ENCODE data around the gene PRR22. TPM values are rescaled to one million over a fixed set of nuclear protein-coding genes. Genes with fewer than 3 reads are reported as not detected.

The PRR22 gene
- total RNA-seq (1 to 10 TPM; 4.7 to 8.6 (median 6.5) TPM), polyA plus RNA-seq (under 1 TPM in 1 of 2 donors, not detected in 1; 0.20 TPM), total RNA-seq (1.6 reads per million, percentile 5 among the genes with 10 or more reads in this experiment)

GRCh38 chr19:5784581-5785147 lies at the start of gene PRR22:
TSS of gene PRR22 (minus strand) at chr19:5784746. CDS start at chr19:5784660, 86 bp downstream.
- H3K27me3 Mint-ChIP-seq = no peaks in the 10 kb centered on the region
- peaks cover 0 to 16% (median 8%) of the 10 kb centered on the region in 5 donors for H3K36me3 Mint-ChIP-seq
- peaks cover 1 to 58% (median 26%) of the 10 kb centered on the region in 3 experiments for H3K36me3 ChIP-seq (ENCODE audit: control insufficient read depth in 2 of 3, insufficient read depth in 3 of 3, low read length in 3 of 3)
- H3K27ac ChIP-seq (ENCODE audit: low read depth, low read length) = no peak within 1 kb of the TSS
- no peak within 1 kb of the TSS for H3K4me3 Mint-ChIP-seq
- H3K4me1 ChIP-seq (ENCODE audit: control insufficient read depth in 2 of 2, insufficient read depth in 2 of 2, low read length in 2 of 2) = peaks cover 0 to under 1% of the 10 kb centered on the region in 2 donors
- intact Hi-C loops (cut with micrococcal nuclease) = no loop called here
- no peaks in the 10 kb centered on the region for H3K9me3 Mint-ChIP-seq
- H3K4me3 ChIP-seq (ENCODE audit: low read length) = no peak within 1 kb of the TSS
- no peaks in the 10 kb centered on the region for H3K27me3 ChIP-seq (ENCODE audit: control insufficient read depth in 2 of 2, insufficient read depth in 2 of 2, low read length in 2 of 2)
- ChIA-PET POLR2A (no interaction called here), CTCF (no interaction called here)
- peak within 1 kb of the TSS in 1 of 9 donors; percentile 38 for H3K27ac Mint-ChIP-seq
- ATAC-seq (peak; percentile 3), DNase-seq (no peak)
- no peaks in the 10 kb centered on the region for H3K9me3 ChIP-seq (ENCODE audit: control insufficient read depth in 2 of 3, low read length in 3 of 3)
- H3K4me1 Mint-ChIP-seq = peaks cover 0 to 7% (median 0%) of the 10 kb centered on the region in 7 donors

- Histone ChIP-seq H3K4me3 (ENCODE audit: low read length) (no peak overlapping the region), H3K4me1 (ENCODE audit: control insufficient read depth in 2 of 2, insufficient read depth in 2 of 2, low read length in 2 of 2) (peaks cover 6 to 10% of the 10 kb centered on the region in 2 donors), H3K9me3 (ENCODE audit: control insufficient read depth in 2 of 3, low read length in 3 of 3) (no peaks in the 10 kb centered on the region), H3K27ac (ENCODE audit: low read depth, low read length) (no peak overlapping the region), H3K36me3 (ENCODE audit: control insufficient read depth in 2 of 3, insufficient read depth in 3 of 3, low read length in 3 of 3) (no peaks in the 10 kb centered on the region), H3K27me3 (ENCODE audit: control insufficient read depth in 2 of 2, insufficient read depth in 2 of 2, low read length in 2 of 2) (no peaks in the 10 kb centered on the region)
- ChIA-PET CTCF (no interaction called here), POLR2A (no interaction called here)
- intact Hi-C loops (cut with micrococcal nuclease) = no loop called here
- H3K36me3 Mint-ChIP-seq = no peaks in the 10 kb centered on the region
- peaks cover 0 to 10% (median 3%) of the 10 kb centered on the region in 7 donors for H3K4me1 Mint-ChIP-seq
- ATAC-seq (no peak), DNase-seq (no peak)
- H3K4me3 Mint-ChIP-seq = no peak overlapping the region
- H3K27ac Mint-ChIP-seq = peak overlapping the region in 1 of 9 donors; percentile 58
- no peaks in the 10 kb centered on the region for H3K9me3 Mint-ChIP-seq
- peaks cover 0 to 9% (median 0%) of the 10 kb centered on the region in 5 donors for H3K27me3 Mint-ChIP-seq
Observed at GRCh38 chr19:5832527-5833216, 48.1 kb upstream of the PRR22 start.

- DNase-seq = no peak
- H3K27ac Mint-ChIP-seq = peak overlapping the region in 1 of 9 donors; percentile 58
- no peaks in the 10 kb centered on the region for H3K36me3 Mint-ChIP-seq
- no peak overlapping the region for H3K4me3 Mint-ChIP-seq
- Histone ChIP-seq H3K36me3 (ENCODE audit: control insufficient read depth in 2 of 3, insufficient read depth in 3 of 3, low read length in 3 of 3) (no peaks in the 10 kb centered on the region), H3K4me1 (ENCODE audit: control insufficient read depth in 2 of 2, insufficient read depth in 2 of 2, low read length in 2 of 2) (peaks cover 10 to 11% of the 10 kb centered on the region in 2 donors), H3K27me3 (ENCODE audit: control insufficient read depth in 2 of 2, insufficient read depth in 2 of 2, low read length in 2 of 2) (no peaks in the 10 kb centered on the region), H3K27ac (ENCODE audit: low read depth, low read length) (no peak overlapping the region), H3K4me3 (ENCODE audit: low read length) (no peak overlapping the region), H3K9me3 (ENCODE audit: control insufficient read depth in 2 of 3, low read length in 3 of 3) (no peaks in the 10 kb centered on the region)
- POLR2A ChIA-PET = no interaction called here
- H3K4me1 Mint-ChIP-seq = peaks cover 3 to 14% (median 6%) of the 10 kb centered on the region in 7 donors
- peaks cover 0 to under 1% (median 0%) of the 10 kb centered on the region in 11 donors for H3K9me3 Mint-ChIP-seq
- CTCF ChIA-PET = no interaction called here
- intact Hi-C loops (cut with micrococcal nuclease) = no loop called here
- peaks cover 0 to 10% (median 0%) of the 10 kb centered on the region in 5 donors for H3K27me3 Mint-ChIP-seq
- no peak for ATAC-seq
Observed at GRCh38 chr19:5832061-5832460, 47.5 kb upstream of the PRR22 start.

GRCh38 chr19:5831159-5831558 lies 46.6 kb upstream of the PRR22 start:
- Mint-ChIP-seq H3K4me3 (peak overlapping the region in 1 of 10 donors; percentile 7), H3K4me1 (peaks cover 5 to 19% (median 10%) of the 10 kb centered on the region in 7 donors), H3K36me3 (no peaks in the 10 kb centered on the region), H3K9me3 (peaks cover 0 to 1% (median 0%) of the 10 kb centered on the region in 11 donors), H3K27ac (no peak overlapping the region), H3K27me3 (peaks cover 0 to 10% (median 0%) of the 10 kb centered on the region in 5 donors)
- ChIA-PET POLR2A (no interaction called here), CTCF (no interaction called here)
- no peak for ATAC-seq
- H3K4me1 ChIP-seq (ENCODE audit: control insufficient read depth in 2 of 2, insufficient read depth in 2 of 2, low read length in 2 of 2) = peaks cover 10 to 17% of the 10 kb centered on the region in 2 donors
- no peaks in the 10 kb centered on the region for H3K27me3 ChIP-seq (ENCODE audit: control insufficient read depth in 2 of 2, insufficient read depth in 2 of 2, low read length in 2 of 2)
- no peaks in the 10 kb centered on the region for H3K9me3 ChIP-seq (ENCODE audit: control insufficient read depth in 2 of 3, low read length in 3 of 3)
- H3K36me3 ChIP-seq (ENCODE audit: control insufficient read depth in 2 of 3, insufficient read depth in 3 of 3, low read length in 3 of 3) = no peaks in the 10 kb centered on the region
- DNase-seq = no peak
- H3K4me3 ChIP-seq (ENCODE audit: low read length) = no peak overlapping the region
- H3K27ac ChIP-seq (ENCODE audit: low read depth, low read length) = no peak overlapping the region
- intact Hi-C loops (cut with micrococcal nuclease) = no loop called here

GRCh38 chr19:5829567-5830310 lies 45.2 kb upstream of the PRR22 start:
- CTCF ChIA-PET = interaction anchor here (1.3 kb wide), 1 partner anchor 9 kb away, joined by 4 read pairs; the partner anchor contains the start of gene FUT6
- no peaks in the 10 kb centered on the region for H3K9me3 ChIP-seq (ENCODE audit: control insufficient read depth in 2 of 3, low read length in 3 of 3)

More at GRCh38 chr19:5829567-5830310, 45.2 kb upstream of the PRR22 start:
- intact Hi-C loops (cut with micrococcal nuclease) = loop anchor here in 1 of 2 donors (2.0 to 5.0 kb wide), 2 partner anchors 133 to 533 kb away; partner anchors contain the start of gene CLPP
- Mint-ChIP-seq H3K27me3 (peaks cover 0 to 10% (median 0%) of the 10 kb centered on the region in 5 donors), H3K4me3 (peak overlapping the region in 9 of 10 donors; percentile 16 to 95 (median 58)), H3K27ac (peak overlapping the region in 4 of 9 donors; percentile 37 to 77 (median 51)), H3K9me3 (peaks cover 0 to 1% (median 0%) of the 10 kb centered on the region in 11 donors), H3K4me1 (peaks cover 5 to 19% (median 10%) of the 10 kb centered on the region in 7 donors), H3K36me3 (no peaks in the 10 kb centered on the region)
- peaks cover 10 to 17% of the 10 kb centered on the region in 2 donors for H3K4me1 ChIP-seq (ENCODE audit: control insufficient read depth in 2 of 2, insufficient read depth in 2 of 2, low read length in 2 of 2)
- H3K36me3 ChIP-seq (ENCODE audit: control insufficient read depth in 2 of 3, insufficient read depth in 3 of 3, low read length in 3 of 3) = no peaks in the 10 kb centered on the region
- H3K27me3 ChIP-seq (ENCODE audit: control insufficient read depth in 2 of 2, insufficient read depth in 2 of 2, low read length in 2 of 2) = no peaks in the 10 kb centered on the region
- no peak overlapping the region for H3K27ac ChIP-seq (ENCODE audit: low read depth, low read length)
- ATAC-seq (no peak), DNase-seq (no peak)
- POLR2A ChIA-PET = interaction anchor here (2.6 to 3.5 kb wide), 3 partner anchors 26 to 74 kb away, joined by 22 to 43 read pairs (median 26); partner anchors contain the start of genes DUS3L, NDUFA11, NRTN and VMAC
- no peak overlapping the region for H3K4me3 ChIP-seq (ENCODE audit: low read length)
